DMS53 treated with DMSO at 0.1 percent for 48 hours (cell line): ENCODE results near the gene SSTR1.
A peak's percentile ranks its signal among the peaks of the same experiment; 100 is the strongest.

ENCODE experiments used
- DNase-seq: peaks from one replicate; lab custom pipeline; 2025; ENCODE audit not compliant: unreplicated experiment; lab: John Stamatoyannopoulos, UW

SSTR1 gene

DNA sequence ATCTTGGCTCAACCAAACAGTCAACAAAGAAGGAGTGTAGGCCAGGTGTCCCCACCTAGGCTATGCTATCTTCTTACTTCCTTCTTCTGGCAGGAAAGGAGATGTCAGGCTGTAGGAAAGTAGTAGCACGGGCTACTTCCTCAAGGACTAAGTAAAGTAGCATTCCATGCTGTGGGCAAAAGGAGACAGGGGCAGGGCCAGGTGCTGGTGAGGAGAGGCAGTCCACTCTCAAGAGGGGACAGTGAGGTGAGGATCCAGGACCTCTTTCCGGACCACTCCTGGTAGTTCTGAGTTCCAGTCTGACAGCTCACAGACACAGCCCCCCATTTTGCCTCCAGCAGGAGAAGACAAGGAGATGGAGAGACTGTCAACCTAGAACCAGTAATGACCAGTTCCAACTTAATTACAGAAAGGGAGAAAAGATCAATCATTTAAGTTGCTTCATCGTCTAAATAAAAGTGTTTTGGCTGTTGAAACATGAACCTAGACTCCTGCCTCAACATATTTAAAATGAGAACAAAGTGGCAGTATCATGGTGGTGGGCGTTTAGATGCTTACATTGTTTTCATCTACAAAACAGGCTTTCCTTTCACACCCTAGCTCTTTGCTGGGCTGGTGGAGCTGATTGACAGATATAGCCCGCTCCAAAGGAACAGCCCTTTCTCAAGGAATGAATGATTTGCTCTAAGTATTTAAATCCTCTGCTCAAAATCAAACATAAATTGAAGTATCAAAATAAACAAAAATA lies 5.1 kb upstream of the SSTR1 start:
- no peak for DNase-seq

DNA sequence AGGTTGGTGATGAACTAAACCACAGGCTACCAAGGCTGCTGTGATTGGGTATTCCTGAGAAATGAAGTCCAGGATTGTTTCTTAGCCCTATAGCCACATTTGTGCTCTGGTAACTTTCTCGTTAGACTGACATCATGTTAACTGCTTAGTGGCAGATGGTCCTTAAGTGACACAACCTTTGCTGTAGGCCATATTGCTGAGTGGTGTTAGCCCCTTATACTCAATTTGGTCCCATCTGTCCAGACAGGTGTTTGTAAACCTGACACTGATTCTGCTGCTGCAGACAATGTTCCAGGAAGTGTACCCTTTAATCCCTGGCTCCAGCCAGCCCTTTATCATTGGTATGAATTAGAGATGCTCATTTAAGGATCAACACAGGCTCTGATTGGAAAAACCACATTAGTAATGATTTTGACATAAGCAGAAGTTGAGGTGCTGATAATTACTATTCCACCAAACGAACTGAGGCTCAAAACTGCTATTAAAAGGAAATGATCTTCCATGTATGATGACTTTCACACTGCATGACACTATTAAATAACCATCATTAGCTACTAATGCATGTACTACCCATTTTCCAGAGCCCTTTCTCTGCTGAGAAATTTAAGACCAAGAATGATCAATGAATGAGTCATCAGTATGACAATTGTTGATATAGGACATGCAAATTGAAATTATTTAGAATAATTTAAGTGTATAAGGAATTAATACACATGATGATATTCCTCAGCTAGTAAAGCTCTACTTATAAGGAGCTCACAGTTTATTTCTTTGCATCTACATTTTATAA lies 3.6 kb upstream of the SSTR1 start:
- no peak for DNase-seq

DNA sequence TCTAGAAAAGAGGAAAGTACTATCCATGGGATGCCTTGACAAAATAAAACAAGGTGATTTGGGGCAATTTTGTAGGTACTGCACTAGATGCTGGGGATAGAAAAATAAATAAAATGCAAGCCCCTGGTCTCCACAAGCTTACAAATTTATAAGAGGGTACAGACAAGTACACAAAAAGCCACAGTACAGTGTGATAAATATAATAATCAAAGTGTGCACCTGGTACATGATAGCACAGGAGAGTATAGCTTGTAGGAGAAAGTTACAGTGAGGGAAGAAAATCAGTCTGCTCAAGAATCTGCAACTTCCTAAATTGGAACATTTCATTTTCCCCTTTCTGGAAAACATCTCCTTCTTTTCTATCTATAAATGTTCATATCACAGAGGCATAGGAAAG lies 3.0 kb upstream of the SSTR1 start:
- DNase-seq, result no peak

DNA sequence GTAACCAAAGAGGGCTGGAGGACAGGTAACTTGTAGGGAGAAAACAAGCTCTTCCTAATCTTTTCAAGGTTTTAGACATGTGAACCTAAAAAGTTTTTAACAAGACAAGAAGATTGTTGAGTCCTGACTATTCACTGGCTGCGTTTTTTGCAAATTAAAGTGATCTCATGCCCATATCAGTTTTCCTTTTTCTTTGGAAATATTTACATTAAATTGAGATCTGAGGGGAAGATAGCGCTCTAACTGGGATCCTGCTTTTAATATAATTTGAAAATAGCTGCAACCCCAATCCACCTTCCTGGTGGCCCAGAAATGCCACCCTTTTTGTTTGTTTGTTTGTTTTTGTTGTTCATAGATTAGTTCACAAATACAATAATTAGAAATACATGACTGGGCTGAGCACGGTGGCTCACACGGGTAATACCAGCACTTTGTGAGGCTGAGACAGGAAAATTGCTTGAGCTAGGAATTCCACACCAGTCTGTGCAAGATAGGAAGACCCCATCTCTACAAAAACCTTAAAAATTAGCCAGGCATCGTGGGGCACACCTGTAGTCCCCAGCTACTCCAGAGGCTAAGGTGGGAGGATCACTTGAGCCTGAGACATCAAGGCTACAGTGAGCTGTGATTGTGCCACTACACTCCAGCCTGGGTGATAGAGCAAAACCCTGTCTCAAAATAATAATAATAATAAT lies 2.4 kb upstream of the SSTR1 start:
- DNase-seq, result no peak

DNA sequence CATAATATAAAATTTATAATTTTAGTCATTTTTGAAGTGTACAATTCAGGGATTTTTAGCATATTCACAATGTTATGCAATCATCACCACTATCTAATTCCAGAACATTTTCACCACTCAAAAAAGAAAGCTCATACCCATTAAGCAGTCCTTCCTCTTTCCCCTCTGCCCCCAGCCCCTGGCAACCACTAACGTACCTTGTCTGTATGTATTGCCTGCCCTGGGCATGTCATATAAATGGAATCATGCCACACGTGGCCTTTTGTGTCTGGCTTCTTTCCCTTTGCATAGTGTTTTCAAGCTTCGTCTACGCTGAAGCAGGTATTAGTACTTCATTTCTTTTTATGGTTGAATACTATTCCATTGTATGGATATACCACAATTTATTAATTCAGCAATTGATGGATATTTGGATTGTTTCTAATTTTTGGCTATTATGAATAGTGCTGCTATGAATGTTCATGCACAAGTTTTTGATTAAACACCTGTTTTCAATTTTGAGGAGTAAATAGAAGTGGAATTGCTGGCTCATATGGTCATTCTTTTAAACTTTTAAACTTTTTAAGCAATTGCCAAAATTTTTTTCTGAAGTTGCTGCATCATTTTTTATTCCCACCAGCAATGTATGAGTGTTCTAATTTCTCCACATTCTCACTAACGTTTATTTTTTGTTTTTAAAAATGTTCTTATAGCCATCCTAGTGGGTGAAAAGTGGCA lies 1.6 kb upstream of the SSTR1 start:
- DNase-seq, result no peak

DNA sequence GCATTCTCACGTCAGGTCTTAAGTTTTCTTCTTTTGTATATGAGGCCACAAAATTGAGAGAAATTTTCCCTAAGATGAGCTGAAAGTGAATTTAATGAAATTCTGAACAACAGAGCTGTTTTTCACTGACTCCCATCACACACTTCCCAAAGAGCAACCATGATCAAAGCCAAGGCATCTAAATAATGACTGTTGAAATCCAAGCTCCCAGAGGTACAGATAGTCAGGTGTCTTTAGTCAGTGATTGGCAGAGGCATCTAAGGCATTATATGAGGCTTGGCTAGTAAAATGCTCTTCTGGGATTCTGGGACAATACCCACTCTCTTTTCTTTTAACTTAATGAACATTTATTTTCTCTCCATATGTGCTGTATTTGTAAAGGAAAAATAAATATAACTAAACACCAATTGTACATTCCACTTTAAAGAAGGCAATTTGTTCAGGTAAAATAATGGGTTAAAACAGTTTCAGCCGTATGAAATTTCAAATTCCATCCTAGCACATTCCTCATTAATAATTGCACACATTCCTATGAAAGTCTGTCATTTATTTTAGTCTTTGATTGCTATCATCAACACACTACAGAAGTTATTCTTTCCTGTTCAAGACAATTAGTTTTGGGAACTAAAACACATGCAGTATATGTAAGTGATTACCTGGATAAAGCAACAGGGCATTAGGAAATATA lies 871 bp upstream of the SSTR1 start:
- DNase-seq, result no peak

DNA sequence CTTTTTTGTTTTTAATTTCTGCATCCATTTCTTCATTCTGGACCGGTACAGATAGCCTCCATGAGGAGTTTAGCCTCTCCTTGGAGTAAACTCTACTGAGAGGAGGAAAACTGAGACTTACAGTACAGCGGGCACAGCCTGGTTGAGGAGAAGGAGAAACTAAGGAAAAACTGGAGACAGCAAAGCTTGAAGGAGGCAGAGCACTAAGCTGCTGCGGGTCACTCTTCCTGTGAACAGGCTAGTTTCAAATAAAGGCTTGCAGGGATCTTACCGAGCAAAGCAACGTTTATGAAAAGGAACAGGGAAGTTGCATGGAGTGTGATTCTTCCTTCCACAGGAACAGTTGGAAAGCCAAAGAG lies 348 bp upstream of the SSTR1 start:
- no peak for DNase-seq

DNA sequence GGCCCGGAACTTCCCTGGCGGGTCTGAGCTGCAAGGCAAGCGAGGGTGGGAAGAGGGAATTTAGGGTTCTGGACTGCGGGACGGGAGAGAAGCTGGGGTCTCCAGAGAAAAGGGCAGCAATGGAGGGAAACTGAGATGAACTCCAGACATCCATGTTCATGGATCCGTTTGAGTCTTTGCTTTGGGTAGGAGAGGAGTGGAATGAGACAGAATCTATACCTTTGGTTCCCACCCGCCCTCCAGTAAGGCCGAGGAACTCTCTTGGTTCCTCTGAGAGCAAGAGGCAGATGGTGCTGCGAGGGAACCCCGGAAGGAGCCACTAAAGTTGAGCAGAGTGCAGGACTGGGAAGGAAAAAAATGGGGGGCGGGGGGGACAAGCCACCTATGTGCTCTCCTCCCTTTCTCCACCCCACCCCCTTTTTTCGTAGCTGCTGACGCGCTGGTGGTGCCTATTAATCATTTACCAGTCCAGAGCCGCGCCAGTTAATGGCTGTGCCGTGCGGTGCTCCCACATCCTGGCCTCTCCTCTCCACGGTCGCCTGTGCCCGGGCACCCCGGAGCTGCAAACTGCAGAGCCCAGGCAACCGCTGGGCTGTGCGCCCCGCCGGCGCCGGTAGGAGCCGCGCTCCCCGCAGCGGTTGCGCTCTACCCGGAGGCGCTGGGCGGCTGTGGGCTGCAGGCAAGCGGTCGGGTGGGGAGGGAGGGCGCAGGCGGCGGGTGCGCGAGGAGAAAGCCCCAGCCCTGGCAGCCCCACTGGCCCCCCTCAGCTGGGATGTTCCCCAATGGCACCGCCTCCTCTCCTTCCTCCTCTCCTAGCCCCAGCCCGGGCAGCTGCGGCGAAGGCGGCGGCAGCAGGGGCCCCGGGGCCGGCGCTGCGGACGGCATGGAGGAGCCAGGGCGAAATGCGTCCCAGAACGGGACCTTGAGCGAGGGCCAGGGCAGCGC lies 1.2 kb downstream of the SSTR1 start:
- peak; percentile 44 for DNase-seq

DNA sequence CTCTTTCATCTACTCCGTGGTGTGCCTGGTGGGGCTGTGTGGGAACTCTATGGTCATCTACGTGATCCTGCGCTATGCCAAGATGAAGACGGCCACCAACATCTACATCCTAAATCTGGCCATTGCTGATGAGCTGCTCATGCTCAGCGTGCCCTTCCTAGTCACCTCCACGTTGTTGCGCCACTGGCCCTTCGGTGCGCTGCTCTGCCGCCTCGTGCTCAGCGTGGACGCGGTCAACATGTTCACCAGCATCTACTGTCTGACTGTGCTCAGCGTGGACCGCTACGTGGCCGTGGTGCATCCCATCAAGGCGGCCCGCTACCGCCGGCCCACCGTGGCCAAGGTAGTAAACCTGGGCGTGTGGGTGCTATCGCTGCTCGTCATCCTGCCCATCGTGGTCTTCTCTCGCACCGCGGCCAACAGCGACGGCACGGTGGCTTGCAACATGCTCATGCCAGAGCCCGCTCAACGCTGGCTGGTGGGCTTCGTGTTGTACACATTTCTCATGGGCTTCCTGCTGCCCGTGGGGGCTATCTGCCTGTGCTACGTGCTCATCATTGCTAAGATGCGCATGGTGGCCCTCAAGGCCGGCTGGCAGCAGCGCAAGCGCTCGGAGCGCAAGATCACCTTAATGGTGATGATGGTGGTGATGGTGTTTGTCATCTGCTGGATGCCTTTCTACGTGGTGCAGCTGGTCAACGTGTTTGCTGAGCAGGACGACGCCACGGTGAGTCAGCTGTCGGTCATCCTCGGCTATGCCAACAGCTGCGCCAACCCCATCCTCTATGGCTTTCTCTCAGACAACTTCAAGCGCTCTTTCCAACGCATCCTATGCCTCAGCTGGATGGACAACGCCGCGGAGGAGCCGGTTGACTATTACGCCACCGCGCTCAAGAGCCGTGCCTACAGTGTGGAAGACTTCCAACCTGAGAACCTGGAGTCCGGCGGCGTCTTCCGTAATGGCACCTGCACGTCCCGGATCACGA lies 2.2 kb downstream of the SSTR1 start:
- peak; percentile 80 for DNase-seq

GRCh38 chr14:38210587-38211216 lies 3.0 kb downstream of the SSTR1 start:
- no peak for DNase-seq

DNA sequence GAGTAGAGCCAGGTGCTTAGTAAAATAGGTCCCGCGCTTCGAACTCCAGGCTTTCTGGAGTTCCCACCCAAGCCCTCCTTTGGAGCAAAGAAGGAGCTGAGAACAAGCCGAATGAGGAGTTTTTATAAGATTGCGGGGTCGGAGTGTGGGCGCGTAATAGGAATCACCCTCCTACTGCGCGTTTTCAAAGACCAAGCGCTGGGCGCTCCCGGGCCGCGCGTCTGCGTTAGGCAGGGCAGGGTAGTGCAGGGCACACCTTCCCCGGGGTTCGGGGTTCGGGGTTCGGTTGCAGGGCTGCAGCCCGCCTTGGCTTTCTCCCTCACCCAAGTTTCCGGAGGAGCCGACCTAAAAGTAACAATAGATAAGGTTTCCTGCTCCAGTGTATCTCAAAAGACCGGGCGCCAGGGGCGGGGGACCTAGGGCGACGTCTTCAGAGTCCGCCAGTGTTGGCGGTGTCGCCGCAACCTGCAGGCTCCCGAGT lies 3.6 kb downstream of the SSTR1 start:
- DNase-seq, result no peak

DNA sequence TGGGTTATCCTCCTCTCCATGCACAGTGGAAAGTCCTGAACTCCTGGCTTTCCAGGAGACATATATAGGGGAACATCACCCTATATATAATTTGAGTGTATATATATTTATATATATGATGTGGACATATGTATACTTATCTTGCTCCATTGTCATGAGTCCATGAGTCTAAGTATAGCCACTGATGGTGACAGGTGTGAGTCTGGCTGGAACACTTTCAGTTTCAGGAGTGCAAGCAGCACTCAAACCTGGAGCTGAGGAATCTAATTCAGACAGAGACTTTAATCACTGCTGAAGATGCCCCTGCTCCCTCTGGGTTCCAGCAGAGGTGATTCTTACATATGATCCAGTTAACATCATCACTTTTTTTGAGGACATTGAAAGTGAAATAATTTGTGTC lies 4.4 kb downstream of the SSTR1 start:
- no peak for DNase-seq

DNA sequence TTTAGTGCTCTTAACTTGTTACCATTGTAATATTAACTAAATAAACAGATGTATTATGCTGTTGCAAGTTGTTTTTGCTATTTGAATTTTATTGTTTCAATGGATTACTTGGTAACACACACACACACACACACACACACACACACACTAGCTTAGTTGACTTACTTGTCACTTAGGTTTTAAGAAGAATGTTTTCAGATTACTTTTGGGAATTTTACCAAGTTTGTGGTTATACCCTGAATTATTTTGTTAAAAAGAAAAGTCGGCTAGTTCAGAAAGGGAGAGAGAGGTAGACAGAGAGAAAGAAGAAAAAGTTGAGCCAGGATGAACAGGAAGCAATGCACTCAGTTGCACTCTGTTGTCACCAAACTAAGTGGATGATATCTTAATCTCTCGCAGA lies 5.3 kb downstream of the SSTR1 start:
- DNase-seq, result no peak

DNA sequence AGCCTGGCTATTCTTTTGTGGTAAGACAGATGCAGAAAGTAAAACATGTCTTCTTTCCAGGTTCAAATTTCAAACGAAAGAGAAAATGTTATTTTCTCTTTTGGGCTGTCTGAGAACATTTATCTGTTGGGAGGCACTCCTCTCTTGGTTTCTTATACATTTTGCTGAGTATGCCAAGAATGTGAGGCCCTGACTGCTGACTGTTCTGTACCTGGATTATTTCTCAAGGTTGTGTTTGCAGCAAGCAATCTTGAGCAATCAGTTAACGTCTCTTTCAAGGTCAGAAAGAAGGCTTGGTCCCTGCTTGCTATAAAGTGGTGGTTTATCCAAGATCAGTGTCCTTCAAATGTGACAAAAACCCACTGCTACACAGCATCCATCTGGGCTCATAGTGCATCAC lies 9.8 kb downstream of the SSTR1 start:
- DNase-seq, result no peak

DNA sequence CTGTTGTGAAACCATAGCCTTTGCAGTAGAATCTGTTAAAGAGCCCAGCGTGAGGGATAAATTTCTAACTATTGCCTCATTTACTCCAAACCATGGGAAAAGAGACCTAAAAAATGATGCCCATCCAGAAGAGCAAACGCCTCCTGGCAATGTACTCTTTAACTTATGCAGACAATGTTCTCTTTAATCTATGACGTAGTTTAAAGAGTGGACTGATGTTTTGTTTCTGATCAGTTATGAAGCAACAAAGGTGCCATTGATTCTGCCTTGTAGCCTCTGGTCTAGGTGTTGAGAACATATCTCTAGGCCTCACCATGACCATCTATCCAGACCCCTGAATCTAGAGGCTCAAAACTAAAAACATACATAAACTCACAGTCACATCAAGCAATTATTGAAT lies 13.4 kb downstream of the SSTR1 start:
- DNase-seq, result no peak

- no peak for DNase-seq
Observed at GRCh38 chr14:38224338-38224737, 16.6 kb downstream of the SSTR1 start.

GRCh38 chr14:38225946-38226345 lies 18.2 kb downstream of the SSTR1 start:
- DNase-seq, result no peak

GRCh38 chr14:38226366-38226765 lies 18.7 kb downstream of the SSTR1 start:
- DNase-seq, result no peak
